HG03469 (cell line): ENCODE data around the gene CADM3.

Source experiments
- ATAC-seq: cut with Tn5 transposase; IDR thresholded peaks from one replicate; pipeline ENCODE4 v1.9.1; 2021; ENCODE audit warnings: mild to moderate bottlenecking, moderate library complexity, moderate number of reproducible peaks; ENCODE audit not compliant: unreplicated experiment

CADM3 gene

DNA sequence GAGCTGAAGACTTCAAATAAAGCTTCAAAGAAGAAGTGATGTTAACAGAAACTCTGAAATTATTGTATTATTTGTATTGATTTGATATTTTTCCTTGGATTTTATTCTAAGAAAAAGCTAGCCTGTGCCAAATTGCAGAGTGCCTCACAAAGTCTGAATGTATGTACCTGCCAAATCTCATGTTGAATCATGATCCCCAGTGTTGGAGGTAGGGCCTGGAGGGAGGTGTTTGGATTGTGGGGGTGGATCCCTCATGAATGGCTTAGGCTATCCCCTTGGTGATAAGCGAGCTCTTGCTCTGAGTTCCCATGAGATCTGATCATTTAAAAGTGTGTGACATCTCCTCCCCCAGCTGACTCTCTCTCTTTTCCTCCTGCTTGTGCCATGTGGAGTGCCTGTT, 76.9 kb downstream of the CADM3 start:
- no peak for ATAC-seq

DNA sequence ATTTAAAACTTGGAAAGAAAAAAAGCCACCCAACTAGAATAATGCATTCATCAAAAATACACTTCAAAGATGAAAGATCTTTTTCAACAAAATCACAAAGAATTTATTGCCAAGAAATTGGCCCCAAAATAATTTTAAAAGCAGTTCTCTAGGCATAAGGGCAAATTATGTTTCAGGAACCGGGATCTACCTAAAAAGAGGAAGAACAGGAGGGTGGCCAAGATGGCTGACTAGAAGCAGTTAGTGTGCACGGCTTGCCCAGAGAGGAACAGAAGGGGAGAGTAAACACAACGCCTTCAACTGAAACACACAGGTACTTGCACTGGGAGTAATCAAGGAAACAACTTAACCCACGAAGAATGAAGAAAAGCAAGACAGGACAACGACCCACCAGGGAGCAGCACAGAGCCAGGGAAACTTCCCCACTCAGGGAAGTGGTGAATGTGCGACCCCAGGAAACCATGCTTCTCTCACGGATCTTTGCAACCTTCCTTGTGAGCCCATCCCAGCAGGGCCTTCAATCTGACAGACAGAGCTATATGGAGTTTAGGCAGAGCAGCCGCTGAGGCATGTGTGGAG, 79.3 kb downstream of the CADM3 start:
- ATAC-seq = no peak
